NCI-H2227 (cell line): Measurements from ENCODE around the gene DSTN.

Experiments used
- DNase-seq: peaks from one replicate; lab custom pipeline; 2025; ENCODE audit not compliant: unreplicated experiment; lab: John Stamatoyannopoulos, UW

DSTN gene

DNA sequence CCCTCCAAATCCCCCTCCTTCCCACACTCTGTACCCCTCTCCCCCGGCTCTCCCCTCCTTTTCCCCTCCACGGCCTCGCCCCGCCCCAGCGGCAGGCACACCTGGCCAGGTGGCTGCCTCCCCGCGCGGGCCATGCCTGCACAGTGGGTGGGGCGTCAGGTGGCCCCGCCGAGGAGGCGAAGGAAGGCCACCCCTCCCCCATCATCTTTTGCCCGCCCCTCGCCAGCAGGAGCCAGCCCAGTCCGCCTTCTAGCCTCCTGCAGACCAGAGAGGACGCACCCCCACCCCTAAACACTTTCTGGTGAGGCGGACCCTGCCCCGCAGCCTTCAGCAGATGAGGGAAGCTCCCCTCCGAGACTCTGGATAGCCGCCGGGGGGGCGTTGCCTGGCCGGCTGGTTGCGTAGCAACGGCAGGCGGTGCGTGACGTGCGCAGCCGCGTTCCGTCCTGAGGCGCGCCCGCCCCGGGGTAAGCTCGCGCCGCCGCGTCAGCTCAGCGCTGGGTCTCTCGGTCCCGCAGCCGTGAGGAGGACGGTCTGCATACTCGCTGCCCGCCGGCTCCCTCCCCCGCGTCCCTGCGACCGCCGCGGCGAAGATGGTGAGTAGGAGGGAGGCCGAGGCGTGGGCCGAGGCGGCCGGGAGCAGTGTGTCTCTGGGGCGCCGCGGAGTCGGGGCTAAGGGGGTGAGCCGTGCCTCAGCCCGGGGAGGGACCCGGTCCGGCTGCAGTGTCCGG is at the start of gene DSTN:
DSTN (plus strand) TSS at position 460 of the 731 bp plus-strand sequence; CDS start at position 594, 134 bp downstream.
- DNase-seq = peak; percentile 97

DNA sequence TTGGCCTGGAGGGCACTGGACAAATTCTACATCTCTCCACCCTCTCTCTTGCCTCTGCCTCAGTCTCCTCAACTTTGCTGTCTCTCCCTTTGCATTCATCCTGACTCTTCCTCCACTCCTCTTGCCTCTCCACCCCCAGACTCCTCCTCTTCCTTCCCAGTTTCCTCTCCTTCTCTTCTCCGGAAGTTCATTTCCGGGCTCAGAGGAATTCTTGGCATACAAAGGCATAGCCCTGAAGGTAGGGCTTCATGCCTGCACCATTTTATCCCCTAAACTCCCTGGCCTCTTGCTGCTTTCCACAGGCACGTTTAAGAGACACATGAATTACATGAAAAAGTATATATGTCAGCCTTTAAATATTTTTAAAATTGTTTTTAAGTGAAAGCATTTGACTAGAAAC is 49.3 kb upstream of the DSTN start:
- no peak for DNase-seq

DNA sequence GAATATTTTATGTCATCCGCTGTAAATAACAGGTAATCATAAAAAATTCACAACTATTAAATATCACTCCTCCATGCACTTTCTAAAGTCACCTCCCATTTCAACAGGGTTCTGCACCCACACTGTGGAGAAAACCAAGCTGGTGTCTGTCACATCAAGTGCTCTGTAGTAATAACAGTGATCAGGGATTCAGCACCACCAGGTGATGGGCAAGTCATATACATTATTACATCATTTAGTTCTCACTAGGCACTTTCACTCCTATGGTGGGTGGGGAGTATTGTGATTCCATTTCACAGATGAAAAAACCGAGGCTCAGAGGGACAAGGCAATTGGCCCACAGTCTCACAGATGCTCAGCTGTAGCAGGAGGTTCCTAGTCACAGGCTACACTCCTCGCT is 47.3 kb upstream of the DSTN start:
- no peak for DNase-seq

DNA sequence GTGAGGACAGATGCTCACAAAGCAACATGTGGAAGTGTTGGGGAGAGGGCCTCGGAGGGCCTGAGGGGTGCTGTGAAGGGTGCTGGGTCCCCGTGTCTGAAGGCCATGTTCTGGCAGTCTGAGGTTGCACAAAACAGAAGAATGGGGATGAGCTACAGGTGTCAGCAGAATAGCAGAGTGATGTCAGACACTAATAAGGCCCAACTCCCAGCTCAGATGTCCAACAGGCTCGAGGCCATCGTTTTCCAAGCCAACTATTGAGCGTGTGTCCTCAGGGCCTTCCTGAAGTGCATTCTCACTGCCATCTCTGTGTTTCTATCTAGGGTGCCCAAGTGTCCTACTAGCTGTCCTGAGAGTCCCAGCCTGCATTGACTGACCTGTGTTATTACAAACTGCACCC is 46.5 kb upstream of the DSTN start:
- no peak for DNase-seq

DNA sequence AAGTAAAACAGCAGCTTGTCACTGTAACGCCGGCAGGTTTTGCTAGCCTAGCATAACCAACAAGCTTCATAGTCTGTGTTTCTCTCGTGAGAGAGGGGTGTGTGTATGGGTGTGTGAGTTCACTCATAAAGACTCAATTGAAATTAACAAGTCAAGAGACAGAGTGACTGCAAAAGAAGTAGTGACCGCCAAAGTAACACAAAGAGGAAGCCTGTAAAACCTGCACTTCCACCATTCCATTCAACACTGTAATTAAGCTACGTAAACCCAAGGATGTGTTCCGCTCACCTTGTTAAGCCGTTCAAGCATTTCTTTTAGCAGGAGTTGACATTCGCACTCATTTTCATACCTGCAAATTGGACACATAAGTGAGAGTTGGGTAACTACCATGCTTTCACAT is 45.3 kb upstream of the DSTN start:
- no peak for DNase-seq

DNA sequence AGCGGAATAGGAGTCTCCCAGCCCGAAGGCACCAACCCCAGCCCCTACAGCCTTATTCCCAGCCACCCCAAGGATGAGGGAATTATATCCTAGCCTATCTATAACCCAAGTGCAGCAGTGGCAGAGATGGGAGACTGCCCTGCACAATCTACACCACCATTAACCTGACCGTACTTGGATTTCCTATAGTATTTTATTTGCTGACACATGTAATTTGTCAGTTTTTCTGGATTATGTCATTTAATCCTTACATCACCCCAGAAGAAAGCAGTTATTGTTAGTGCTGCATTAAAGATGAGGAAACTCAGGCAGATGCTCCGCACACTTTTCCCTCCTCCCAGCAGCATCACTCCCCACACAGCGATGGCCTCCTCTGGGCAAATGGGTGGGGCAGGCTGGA is 44.7 kb upstream of the DSTN start:
- DNase-seq = no peak

DNA sequence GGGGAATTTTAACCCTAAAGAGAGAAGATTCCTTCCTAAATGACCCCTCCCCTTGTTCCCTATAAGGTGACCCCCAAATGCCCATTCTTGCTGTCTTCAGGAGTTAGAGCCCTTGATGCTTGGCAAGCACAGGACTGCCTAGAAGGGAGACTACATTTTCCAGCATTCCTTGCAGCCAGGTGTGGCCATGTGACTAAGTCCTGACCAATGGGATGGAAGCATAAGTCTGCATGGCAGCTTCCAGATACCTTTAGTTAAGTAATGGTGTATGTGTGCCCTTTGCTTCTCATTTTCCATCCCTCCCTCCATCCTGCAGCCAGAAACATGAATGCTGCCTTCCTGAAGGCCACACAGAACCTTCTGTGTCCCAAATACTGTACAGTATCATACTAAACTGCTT is 44.2 kb upstream of the DSTN start:
- DNase-seq = peak; percentile 58

DNA sequence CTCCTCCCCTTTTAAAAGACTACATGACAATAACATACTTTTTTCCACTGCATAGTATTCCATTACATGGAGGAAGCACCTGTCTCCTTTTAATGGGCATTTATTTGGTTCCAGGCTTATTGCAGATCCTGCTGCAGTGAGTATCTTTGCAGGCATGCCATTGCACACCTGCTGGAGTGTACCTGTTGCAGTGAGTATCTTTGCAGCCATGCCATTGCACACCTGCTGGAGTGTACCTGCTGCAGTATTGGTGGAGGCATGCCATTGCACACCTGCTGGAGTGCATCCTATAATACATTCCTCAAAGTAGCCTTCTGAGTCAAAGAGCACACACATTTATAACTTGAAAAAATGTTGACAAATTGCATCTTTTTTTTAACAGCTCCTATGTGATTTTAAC is 40.3 kb upstream of the DSTN start:
- DNase-seq = no peak

DNA sequence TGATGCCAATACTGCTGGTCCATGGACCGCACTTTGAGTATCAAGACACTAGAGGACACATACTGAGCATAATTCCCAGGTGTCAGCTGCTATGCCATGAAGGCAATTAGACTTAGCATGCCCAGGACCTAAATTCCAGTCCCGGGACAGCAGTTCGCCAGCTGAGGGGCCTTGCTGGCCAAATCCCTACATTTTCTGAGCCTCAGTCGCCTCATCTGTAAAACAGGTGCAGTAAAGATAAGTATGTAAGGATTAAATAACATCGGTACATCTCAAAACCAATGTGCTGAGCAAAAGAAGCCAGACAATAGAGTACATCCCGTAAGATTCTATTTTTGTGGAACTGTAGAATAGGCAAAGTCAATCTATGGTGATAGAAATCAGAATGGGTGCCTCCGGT is 39.7 kb upstream of the DSTN start:
- DNase-seq = no peak

DNA sequence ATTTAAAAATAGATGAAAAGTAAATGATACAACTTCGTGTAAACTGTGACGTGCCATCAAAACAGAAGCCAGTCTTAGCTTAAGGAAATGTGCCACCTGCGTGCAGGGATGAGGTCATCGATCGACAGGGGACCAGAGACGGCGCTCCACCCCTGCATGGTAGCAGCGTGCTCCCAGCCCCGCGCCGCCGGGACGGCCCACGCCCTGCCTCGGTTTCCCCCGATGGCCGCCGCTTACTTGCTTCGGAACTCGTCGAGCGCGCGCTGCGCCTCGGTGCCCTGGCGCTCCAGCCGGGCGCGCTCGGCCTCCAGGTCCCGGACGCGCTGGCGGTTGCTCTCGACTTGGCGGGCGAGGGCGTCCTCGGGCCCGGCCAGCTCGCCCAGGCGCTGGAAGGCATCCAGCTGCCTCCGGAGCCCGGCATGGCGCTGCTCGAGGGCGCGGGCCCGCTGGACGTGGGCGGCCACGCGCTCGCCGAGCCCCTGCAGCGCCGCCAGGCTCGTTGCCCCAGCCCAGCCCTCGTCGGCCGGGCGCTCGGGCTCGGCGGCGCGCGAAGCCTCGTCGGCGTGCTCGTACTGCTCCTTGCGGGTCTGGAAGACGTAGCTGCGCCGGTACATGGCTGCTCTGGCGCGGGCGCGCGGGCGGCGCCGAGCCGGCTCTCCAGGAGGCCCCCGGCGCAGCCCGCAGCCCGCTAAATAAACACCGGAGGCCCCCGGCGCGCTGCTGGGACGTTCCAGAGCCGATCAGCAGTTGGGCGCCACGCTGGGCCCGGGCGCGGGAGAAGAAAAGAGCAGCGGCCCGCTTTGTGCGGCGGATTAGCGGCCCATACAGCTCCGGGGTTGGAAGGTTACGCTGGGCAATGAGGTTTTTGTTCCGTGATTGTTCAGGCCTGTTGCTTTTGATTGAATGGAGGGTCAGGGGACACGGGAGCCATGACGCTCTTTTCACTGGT is 38.9 kb upstream of the DSTN start, which contains the start of gene BFSP1:
BFSP1 (minus strand) TSS at position 664 of the 949 bp plus-strand sequence; CDS start at position 614, 50 bp downstream.
- DNase-seq = peak; percentile 80

DNA sequence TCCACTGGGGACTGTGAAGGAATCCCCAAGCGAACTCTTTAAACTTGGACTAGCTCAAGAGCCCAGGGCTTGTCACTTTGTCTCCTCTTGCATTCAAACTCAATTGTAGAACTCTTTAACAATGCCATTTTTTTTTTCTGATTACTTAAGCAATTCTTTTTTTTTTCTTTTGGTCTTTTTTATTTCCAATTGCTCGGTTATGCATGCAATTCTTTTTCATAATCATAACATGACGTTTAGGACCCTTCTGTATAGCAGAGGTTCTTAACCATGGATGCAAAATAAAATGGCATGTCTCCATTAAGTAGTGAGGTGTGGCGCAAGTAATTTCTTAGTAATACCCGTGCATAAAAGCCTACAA is 38.2 kb upstream of the DSTN start:
- DNase-seq = peak; percentile 31

DNA sequence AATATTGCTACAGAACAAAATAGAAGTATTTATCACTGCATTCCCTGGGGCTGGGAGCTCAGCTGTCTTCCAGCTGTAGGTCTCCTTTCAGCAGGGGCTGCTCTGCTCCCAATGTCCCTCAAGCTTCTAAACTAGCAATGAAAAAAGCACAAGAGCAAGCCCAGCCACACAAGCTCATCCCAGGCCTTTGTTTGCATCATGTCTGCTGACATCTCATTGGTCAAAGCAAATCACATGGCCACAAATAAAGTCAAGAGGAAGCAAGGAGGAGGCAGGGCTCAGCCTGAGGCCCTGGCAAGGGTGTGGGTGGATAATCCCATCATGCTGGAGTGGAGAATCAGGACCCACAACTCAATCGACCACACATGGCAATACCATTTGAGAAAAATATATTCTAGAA is 36.5 kb upstream of the DSTN start:
- peak; percentile 40 for DNase-seq

DNA sequence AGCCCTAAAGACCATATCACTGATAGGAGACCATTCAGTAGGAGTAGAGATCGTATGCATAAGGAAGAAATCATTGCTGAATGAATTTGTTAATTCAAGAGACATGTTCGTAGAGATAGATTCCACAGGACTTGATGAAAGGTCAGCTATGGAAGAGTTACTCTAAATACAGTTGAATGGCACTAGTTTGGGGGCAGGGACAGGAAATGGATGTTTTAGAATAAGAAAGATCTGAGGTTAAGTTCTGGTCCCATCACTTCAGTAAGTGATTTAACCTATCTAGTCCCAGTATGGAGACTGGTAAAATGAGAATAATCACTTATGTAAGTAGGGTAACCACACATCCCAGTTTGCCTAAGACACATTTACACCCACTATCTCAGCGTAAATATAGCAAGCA is 35.8 kb upstream of the DSTN start:
- no peak for DNase-seq

DNA sequence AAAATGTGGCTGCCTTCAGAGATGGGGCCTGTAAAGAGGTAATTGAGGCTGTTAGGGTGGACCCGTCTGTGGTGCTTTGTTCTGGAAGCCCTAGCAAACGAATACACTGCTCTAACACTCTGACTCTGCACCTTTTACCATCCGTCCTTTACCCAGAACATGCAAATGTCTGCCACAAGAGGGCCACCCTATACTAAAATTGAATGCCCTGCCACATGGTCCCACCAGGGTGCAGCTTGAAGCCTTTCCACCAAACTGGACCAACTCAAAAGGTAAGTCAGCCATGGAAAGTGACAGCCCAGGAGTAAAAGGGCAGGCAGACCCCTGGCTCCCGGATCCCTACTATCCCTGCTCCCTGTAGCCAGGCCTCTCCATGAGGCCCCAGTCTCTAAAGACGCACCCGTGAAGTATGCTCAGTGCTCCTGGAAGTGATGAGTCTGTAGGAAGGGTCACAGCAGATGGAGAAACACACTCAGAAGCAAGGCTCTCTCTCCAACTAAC is 32.9 kb upstream of the DSTN start:
- peak; percentile 56 for DNase-seq

DNA sequence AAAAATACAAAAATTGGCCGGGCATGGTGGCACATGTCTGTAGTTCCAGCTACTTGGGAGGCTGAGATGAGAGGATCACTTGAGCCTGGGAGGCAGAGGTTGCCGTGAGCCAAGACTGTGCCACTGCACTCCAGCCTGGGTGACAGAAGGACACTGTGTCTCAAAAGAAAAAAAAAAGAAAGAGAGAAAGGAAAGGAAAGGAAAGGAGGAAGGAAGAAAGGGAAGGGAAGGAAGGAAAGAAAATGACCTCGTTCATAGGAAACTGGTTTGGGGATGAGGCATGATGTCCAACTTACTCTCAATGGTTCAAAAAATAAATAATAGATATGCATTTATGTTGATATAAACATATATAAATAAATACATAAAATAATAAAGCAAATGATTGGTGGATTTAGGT is 31.9 kb upstream of the DSTN start:
- no peak for DNase-seq

DNA sequence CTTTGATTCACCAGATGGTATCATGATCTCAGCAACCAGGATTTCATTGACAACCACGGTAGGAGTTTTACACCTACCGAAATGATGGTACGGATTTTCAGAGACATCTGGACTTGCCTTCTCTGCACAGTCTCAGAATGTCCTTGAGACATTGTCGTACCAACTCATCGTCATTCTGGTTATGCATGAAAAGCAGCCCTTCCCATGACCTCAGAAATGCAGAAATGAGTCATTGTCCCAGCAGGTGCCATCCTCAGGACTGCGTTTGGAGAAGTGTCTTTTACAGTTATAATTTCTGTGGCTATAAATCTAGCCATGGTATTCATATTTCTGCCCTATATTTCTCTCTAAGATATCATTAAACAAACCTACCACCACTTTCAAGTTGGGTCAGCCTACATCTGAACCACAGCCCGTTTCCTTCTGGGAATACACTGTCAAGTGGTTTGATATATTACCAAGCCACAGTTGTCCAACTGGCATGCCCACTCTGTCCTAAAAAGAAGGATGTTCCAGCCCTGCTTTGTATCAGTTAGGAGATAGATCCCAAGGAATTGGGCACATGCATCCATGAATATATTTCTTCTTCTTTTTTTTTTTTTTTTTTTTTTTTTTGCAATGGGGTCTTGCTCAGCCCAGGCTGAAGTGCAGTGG is 31.2 kb upstream of the DSTN start:
- peak; percentile 29 for DNase-seq

DNA sequence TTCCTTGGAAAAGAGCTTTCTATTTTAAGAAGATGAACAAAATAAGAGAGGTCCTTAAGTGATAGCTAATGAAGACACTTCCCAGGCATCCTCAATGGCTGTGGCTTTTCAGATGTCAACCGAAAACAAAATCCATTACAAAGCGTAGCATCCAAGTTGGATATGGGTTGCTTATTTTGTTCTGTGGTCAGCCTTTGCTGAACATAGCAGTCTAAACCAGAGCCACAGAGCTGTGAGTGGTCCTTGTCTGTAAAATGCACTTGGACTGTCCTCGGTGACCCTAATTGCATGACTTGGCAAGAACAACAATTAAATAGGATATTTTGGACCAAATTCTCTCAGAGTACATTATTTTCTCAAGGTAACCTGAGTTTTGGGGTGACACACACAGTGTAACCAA is 28.3 kb upstream of the DSTN start:
- no peak for DNase-seq

DNA sequence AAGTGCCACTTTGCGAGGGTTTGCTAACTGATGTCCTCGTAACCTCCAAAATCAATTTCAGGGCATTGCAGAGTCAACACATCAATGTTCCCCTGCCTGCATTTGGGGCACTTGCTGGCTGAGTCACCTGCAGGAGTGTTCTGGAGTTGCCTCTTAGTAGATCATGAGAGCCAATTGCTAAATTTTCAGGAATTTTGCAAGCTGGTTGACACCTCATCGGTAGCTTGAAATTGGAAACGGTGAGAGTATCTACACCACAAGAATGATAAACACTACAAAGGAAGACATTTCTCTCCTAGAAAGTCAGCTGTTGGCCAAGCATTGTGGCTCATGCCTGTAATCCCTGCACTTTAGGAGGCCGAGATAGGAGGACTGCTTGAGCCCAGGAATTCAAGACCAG is 27.9 kb upstream of the DSTN start:
- no peak for DNase-seq

DNA sequence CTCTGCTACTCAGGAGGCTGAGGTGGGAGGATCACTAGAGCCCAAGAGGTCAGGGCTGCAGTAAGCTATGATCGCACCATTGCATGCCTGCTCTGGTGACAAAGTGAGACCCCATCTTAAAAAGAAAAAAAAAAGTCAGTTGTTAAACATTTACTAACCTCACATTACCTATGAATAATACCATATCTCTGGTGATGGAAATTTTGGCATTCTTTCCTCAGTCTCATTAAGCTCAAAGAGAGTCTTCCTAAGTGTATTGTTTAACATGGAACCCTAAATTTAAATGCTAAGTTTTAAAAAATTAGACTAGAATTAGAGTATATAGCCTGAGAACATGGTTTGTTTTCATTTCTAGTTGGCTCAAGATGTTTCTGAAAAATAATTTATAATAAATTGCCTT is 27.4 kb upstream of the DSTN start:
- no peak for DNase-seq

DNA sequence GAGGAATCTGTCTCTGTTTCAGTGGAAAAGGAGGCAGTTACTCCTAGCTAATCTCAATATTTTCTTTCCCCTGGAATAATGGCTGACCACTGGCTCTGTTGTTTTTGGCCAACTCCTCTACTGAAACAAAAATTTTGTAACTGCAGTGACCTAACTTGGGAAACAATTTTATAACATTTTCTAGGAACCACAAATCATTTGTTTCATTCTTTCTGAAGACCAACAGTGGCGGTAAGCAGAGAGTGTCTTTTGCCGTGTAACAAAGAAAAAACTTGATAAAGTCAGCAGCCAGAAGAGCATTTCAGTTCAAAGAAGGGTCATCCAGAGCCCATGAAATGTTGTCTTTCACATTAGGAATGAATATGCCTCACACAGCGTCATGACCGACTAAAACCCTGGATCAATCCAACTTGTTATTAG is 26.9 kb upstream of the DSTN start:
- no peak for DNase-seq

DNA sequence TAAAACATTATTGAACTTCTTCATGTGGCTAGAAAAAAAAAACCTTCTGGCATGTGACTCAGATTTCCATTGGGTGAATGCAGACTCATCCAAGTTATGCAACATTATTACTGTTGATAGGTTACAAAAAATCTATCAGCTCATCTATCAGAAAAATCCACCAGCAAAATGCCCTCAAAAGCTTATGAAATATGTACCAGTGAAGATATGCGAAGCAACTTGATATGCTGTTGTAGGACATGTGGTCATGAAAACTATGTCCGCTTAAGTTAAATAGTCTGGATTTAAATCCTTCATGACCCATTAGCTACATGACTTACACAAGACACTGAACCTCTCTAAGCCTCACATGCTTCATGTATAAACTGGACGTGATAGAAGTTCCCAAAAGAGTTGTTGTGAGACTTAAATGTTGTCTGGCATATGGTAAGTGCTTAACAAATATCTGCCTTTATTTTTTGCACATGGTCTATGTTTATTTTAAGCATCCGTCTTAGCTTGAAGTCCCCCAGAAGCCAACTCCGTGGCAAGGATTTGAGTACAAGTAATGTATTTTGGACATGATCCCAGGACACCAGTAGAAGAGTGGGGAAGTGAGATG is 26.2 kb upstream of the DSTN start:
- no peak for DNase-seq
